H1 (cell line): ENCODE results near the gene LBH. TPM values are rescaled to one million over a fixed set of nuclear protein-coding genes. Genes with fewer than 3 reads are reported as not detected.

ENCODE experiments used
- CTCF ChIA-PET: fragments of 300-600 bp; sonication (Branson Sonifier 250); formaldehyde crosslinking; loops from one replicate; lab custom pipeline; 2021; ENCODE audit not compliant: partially characterized antibody; lab: Charles Lee
- POLR2A ChIA-PET: fragments of 300-600 bp; sonication (Branson Sonifier 250); formaldehyde crosslinking; loops from one replicate; lab custom pipeline; 2021; ENCODE audit warnings: inconsistent platforms; ENCODE audit not compliant: partially characterized antibody; lab: Charles Lee
- DNase-seq, 2 experiments: peaks; one replicate each; pipeline versions ENCODE4 v3.0.0 to v3.0.0-alpha.2; 2010 to 2022; ENCODE audit warnings: low spot score in 2 of 2, low read depth in 1 of 2, mixed read lengths in 1 of 2
- FAIRE-seq: peaks from 2 replicates; lab custom pipeline; 2011; peaks lifted over from hg19 to GRCh38; lab: Jason Lieb, UNC
- H2AFZ ChIP-seq: 2 replicates; pipeline ENCODE4 v1.8.1; 2012; ENCODE audit warnings: low read length, inconsistent platforms
- H2AK5ac ChIP-seq: 2 replicates; pipeline ENCODE4 v1.6.1; 2013; ENCODE audit warnings: low read depth, low read length
- H2BK120ac ChIP-seq: replicated peaks from 2 replicates; pipeline ENCODE3; 2013; ENCODE audit warnings: low read depth, low read length, inconsistent platforms
- H2BK12ac ChIP-seq: 2 replicates; pipeline ENCODE4 v1.6.1; 2013; ENCODE audit warnings: low read depth, low read length
- H2BK15ac ChIP-seq: 2 replicates; pipeline ENCODE4 v1.6.1; 2013; ENCODE audit warnings: low read length
- H2BK20ac ChIP-seq: 2 replicates; pipeline ENCODE4 v1.6.1; 2013; ENCODE audit warnings: low read length
- H2BK5ac ChIP-seq: 2 replicates; pipeline ENCODE4 v1.6.1; 2013; ENCODE audit warnings: low read depth, low read length
- H3K14ac ChIP-seq: 2 replicates; pipeline ENCODE4 v1.6.1; 2013; ENCODE audit warnings: inconsistent platforms; ENCODE audit not compliant: insufficient read length
- H3K18ac ChIP-seq: 2 replicates; pipeline ENCODE4 v1.6.1; 2013; ENCODE audit warnings: low read length; ENCODE audit errors: extremely low read depth
- H3K23ac ChIP-seq: 2 replicates; pipeline ENCODE4 v1.6.1; 2013; ENCODE audit warnings: inconsistent platforms; ENCODE audit not compliant: insufficient read length
- H3K23me2 ChIP-seq: 2 replicates; pipeline ENCODE4 v1.6.1; 2013; ENCODE audit warnings: low read depth, low read length
- H3K27ac ChIP-seq: 2 replicates; pipeline ENCODE4 v1.6.1; 2011; ENCODE audit warnings: low read depth, low read length, inconsistent platforms
- H3K27me3 ChIP-seq, 4 experiments: replicated peaks in 1 of 4; 1 replicate in 1 of 4; 2 replicates in 3 of 4; pipeline versions ENCODE4 v1.6.1 to v1.8.1; 2011 to 2013; ENCODE audit warnings: low read length in 3 of 4, mild to moderate bottlenecking in 3 of 4, inconsistent platforms in 2 of 4, mixed read lengths in 2 of 4, moderate library complexity in 1 of 4; ENCODE audit not compliant: control insufficient read depth in 3 of 4, insufficient read depth in 3 of 4; ENCODE audit errors: extremely low read depth in 1 of 4
- H3K36me3 ChIP-seq, 4 experiments: 2 replicates each; pipeline versions ENCODE4 v1.6.1 to v1.8.1; 2011 to 2013; ENCODE audit warnings: mild to moderate bottlenecking in 4 of 4, low read length in 3 of 4, moderate library complexity in 2 of 4, control low read depth in 1 of 4, inconsistent platforms in 1 of 4; ENCODE audit not compliant: insufficient read depth in 4 of 4, control insufficient read depth in 2 of 4
- H3K4ac ChIP-seq: replicated peaks from 2 replicates; pipeline ENCODE3; 2013; ENCODE audit warnings: low read length, low read depth, mixed read lengths, inconsistent platforms; ENCODE audit not compliant: insufficient read length
- H3K4me1 ChIP-seq, 4 experiments: replicated peaks in 1 of 4; 1 replicate in 1 of 4; 2 replicates in 3 of 4; pipeline versions ENCODE4 v1.6.1 to v1.8.1; 2011 to 2013; ENCODE audit warnings: low read length in 3 of 4, inconsistent platforms in 2 of 4, mixed read lengths in 1 of 4; ENCODE audit not compliant: insufficient read depth in 4 of 4, control insufficient read depth in 3 of 4
- H3K4me2 ChIP-seq, 2 experiments: 2 replicates each; pipeline versions ENCODE4 v1.6.1 to v1.8.1; 2011 to 2013; ENCODE audit warnings: low read depth in 2 of 2, low read length in 2 of 2, control low read depth in 1 of 2, inconsistent platforms in 1 of 2, mild to moderate bottlenecking in 1 of 2; ENCODE audit not compliant: insufficient read depth in 1 of 2
- H3K4me3 ChIP-seq, 4 experiments: fragments of 200-600, 300-600 bp in 1 of 4; sonication (generic), shearing (Covaris generic), sonication (Bioruptor Twin) in 1 of 4; 2 replicates each; pipeline versions ENCODE4 v1.5.1 to v1.8.1; 2011 to 2016; ENCODE audit warnings: low read length in 4 of 4, low read depth in 3 of 4, control low read depth in 2 of 4, inconsistent platforms in 2 of 4, mild to moderate bottlenecking in 2 of 4, mixed read lengths in 1 of 4, moderate library complexity in 1 of 4; ENCODE audit not compliant: insufficient read depth in 2 of 4; ENCODE audit errors: extremely low read depth in 1 of 4
- H3K56ac ChIP-seq: replicated peaks from 2 replicates; pipeline ENCODE3; 2013; ENCODE audit warnings: low read depth, mild to moderate bottlenecking, mixed read lengths, low read length, inconsistent platforms; ENCODE audit not compliant: insufficient read length
- H3K79me1 ChIP-seq: 2 replicates; pipeline ENCODE4 v1.6.1; 2013; ENCODE audit warnings: low read depth, low read length, control low read depth
- H3K79me2 ChIP-seq, 2 experiments: 2 replicates each; pipeline versions ENCODE4 v1.6.1 to v1.8.1; 2012 to 2013; ENCODE audit warnings: low read length in 2 of 2, mild to moderate bottlenecking in 2 of 2, inconsistent platforms in 1 of 2; ENCODE audit not compliant: insufficient read depth in 2 of 2, control insufficient read depth in 1 of 2
- H3K9ac ChIP-seq, 4 experiments: replicated peaks in 1 of 4; 1 replicate in 1 of 4; 2 replicates in 3 of 4; pipeline versions ENCODE4 v1.6.1 to v1.8.1; 2011 to 2013; ENCODE audit warnings: low read depth in 3 of 4, low read length in 3 of 4, control low read depth in 2 of 4, mild to moderate bottlenecking in 2 of 4, moderate library complexity in 2 of 4, inconsistent platforms in 1 of 4; ENCODE audit errors: extremely low read depth in 1 of 4
- H3K9me3 ChIP-seq, 2 experiments: 2 replicates each; pipeline versions ENCODE4 v1.6.1 to v1.8.1; 2012 to 2013; ENCODE audit warnings: mild to moderate bottlenecking in 2 of 2, moderate library complexity in 2 of 2, control low read depth in 1 of 2, inconsistent platforms in 1 of 2, low read depth in 1 of 2, low read length in 1 of 2, mixed read lengths in 1 of 2; ENCODE audit not compliant: insufficient read depth in 2 of 2
- H4K20me1 ChIP-seq, 2 experiments: replicated peaks in 1 of 2; 2 replicates each; pipeline versions ENCODE3 to v1.8.1; 2011 to 2013; ENCODE audit warnings: inconsistent platforms in 2 of 2, low read length in 2 of 2, mild to moderate bottlenecking in 1 of 2; ENCODE audit not compliant: insufficient read depth in 2 of 2, control insufficient read depth in 1 of 2
- H4K5ac ChIP-seq: 2 replicates; pipeline ENCODE4 v1.6.1; 2013; ENCODE audit warnings: low read length, low read depth, mixed read lengths, inconsistent platforms; ENCODE audit not compliant: insufficient read length
- H4K8ac ChIP-seq: 2 replicates; pipeline ENCODE4 v1.8.0; 2013; ENCODE audit warnings: mild to moderate bottlenecking, moderate library complexity, low read length, inconsistent platforms; ENCODE audit not compliant: insufficient read depth; ENCODE audit errors: extremely low read depth
- H4K91ac ChIP-seq: replicated peaks from 2 replicates; pipeline ENCODE3; 2013; ENCODE audit warnings: low read length, mixed read lengths, inconsistent platforms; ENCODE audit not compliant: insufficient read length
- ASH2L ChIP-seq: fragments of 200-600, 300-600 bp; sonication (generic); IDR thresholded peaks from one replicate; pipeline ENCODE4 v1.7.1; 2017; ENCODE audit warnings: low read length
- CEBPB ChIP-seq: IDR thresholded peaks from 2 replicates; pipeline ENCODE4 v1.6.1; 2012; ENCODE audit warnings: low read depth, low read length
- CHD1 ChIP-seq: IDR thresholded peaks from 2 replicates; pipeline ENCODE4 v1.6.1; 2012; ENCODE audit warnings: low read depth, low read length, improper control_type of control experiment
- EP300 ChIP-seq, 2 experiments: IDR thresholded peaks; 1 replicate in 1 of 2; 2 replicates in 1 of 2; pipeline ENCODE4 v1.6.1; 2011 to 2012; ENCODE audit warnings: low read depth in 2 of 2, low read length in 2 of 2, mild to moderate bottlenecking in 2 of 2, borderline replicate concordance in 1 of 2, inconsistent platforms in 1 of 2, moderate library complexity in 1 of 2
- EZH2 ChIP-seq: fragments of 200-600 bp; sonication (generic); IDR thresholded peaks from 2 replicates; pipeline ENCODE4 v1.7.1; 2012; ENCODE audit warnings: low read depth, mild to moderate bottlenecking, moderate library complexity, low read length, inconsistent platforms; ENCODE audit not compliant: severe bottlenecking
- JUND ChIP-seq: IDR thresholded peaks from 2 replicates; pipeline ENCODE4 v1.6.1; 2011; ENCODE audit warnings: mild to moderate bottlenecking, improper control_type of control experiment, low read length
- RBBP5 ChIP-seq: IDR thresholded peaks from 2 replicates; pipeline ENCODE4 v1.7.1; 2012; ENCODE audit warnings: low read depth, mild to moderate bottlenecking, inconsistent platforms, low read length, moderate library complexity, borderline replicate concordance
- SIN3A ChIP-seq, 2 experiments: IDR thresholded peaks in 1 of 2; conservative IDR thresholded peaks in 1 of 2; 2 replicates each; pipeline ENCODE4 v1.6.1; 2011 to 2012; ENCODE audit warnings: low read length in 2 of 2, improper control_type of control experiment in 1 of 2, low read depth in 1 of 2, mild to moderate bottlenecking in 1 of 2
- SUZ12 ChIP-seq: fragments of 200-600 bp; sonication (generic); IDR thresholded peaks from 2 replicates; pipeline ENCODE4 v1.6.1; 2012; ENCODE audit warnings: mild to moderate bottlenecking, inconsistent platforms, low read length, moderate library complexity, mixed read lengths
- ZNF274 ChIP-seq: IDR thresholded peaks from 2 replicates; pipeline ENCODE4 v1.7.0; 2012; ENCODE audit warnings: low read length, borderline replicate concordance; ENCODE audit errors: extremely low read depth
- whole genome bisulfite sequencing, 2 experiments: shearing (Covaris generic) in 1 of 2; methylation state at CpG; one replicate each; pipeline versions ENCODE4 v1.1.6 to v1.1.7; 2013 to 2015; ENCODE audit warnings: low lambda C conversion rate in 2 of 2, mixed read lengths in 2 of 2, inconsistent platforms in 1 of 2, low coverage in 1 of 2, missing lambda C conversion rate in 1 of 2; ENCODE audit not compliant: insufficient replicate concordance in 2 of 2, insufficient coverage in 1 of 2, insufficient read length in 1 of 2; ENCODE audit errors: extremely low coverage in 1 of 2, missing lambda C conversion rate in 1 of 2; 5-methylcytosine and 5-hydroxymethylcytosine counted together
- polyA plus RNA-seq, 7 experiments: library from polyadenylated mRNA; depleted of rRNA in 3 of 7; stranded (reverse) in 5 of 7; unstranded in 2 of 7; fragments of >200 nt in 5 of 7; fragments of 200-250 nt in 2 of 7; gene quantifications; 1 replicate in 5 of 7; 2 replicates in 1 of 7; 4 replicates in 1 of 7; pipeline versions ENCODE4 v1.2.1 to v1.2.3, GENCODE V29; 2011 to 2013; ENCODE audit warnings: missing spikeins in 2 of 7, mixed read lengths in 2 of 7
- total RNA-seq: library from RNA; stranded (reverse); fragmentation: NEBNext Ultra II Directional; extraction: Animal tissue kit (Norgen Biotek cat#: 25700); gene quantifications from 2 replicates; pipeline ENCODE4 v1.2.1, GENCODE V29; 2021
- TF ChIP-seq, protein P1 (sequence below): IDR thresholded peaks from 2 replicates; pipeline ENCODE4 v1.6.1; 2012; ENCODE audit warnings: inconsistent platforms

LBH gene
- total and polyA plus RNA-seq, 2 of the 8 experiments (the other 6 are each of a cell fraction or from before 2014, with no cell fraction given): 25.7 to 34.5 TPM

DNA sequence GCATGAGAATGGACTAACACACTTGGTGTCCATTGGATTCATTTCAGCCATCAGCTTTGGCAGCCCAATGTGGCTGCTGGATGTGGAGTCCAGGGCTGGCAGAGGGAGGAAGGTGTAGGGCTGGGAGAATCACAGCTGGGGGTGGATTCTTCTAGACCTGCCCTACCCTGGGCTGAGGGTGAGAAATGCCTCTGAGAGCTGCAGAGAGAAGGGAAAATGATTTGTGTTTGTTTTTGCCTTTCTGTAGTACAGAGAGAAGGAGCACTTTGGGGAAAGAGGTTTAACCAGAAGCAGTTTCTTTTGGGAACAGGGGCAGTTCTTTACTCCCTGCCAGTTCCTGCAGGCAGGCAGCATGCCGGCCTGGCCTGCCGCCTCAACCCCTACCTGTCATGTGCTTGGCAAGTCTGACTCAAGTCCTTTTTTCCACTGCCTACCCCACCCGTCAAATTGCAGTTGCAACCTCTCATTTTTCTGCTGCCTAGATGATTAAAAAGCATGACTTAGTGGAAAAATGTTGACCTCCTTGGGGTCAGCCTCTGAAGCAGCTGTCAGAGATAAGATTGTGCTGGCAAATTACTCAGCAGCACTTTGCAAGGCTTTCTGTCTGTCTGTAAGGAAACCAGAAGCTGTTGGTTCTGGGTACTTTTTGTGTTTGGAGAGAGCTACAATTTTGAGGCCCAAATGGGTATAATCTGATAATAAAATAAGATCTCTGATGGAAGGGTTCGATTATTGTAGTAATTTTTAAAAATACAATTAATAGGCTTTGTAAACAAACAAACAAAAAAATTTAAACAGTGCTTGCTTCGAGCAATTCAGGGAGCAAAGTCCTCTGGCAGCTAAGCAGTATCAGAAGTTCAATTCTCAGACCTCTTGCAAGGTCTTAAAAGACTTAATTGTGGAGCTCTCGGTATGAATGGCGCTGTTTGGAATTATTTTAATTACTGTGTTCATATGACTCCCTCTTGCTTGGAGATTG is 21.7 kb downstream of the LBH start:
- Histone ChIP-seq H3K4ac (no peak overlapping the region), H3K56ac (no peak overlapping the region), H3K79me2 (no peaks in the 10 kb centered on the region), H3K23ac (no peak overlapping the region), H3K79me1 (no peaks in the 10 kb centered on the region; the same call in 1 of the 2 replicates), H2AK5ac (no peak overlapping the region), H3K9me3 (no peaks in the 10 kb centered on the region), H2AFZ (no peak overlapping the region), H2BK20ac (no peak overlapping the region), H2BK5ac (no peak overlapping the region), H3K27ac (no peak overlapping the region), H3K23me2 (no peaks in the 10 kb centered on the region), H3K36me3 (peaks cover 0 to 2% (median 2%) of the 10 kb centered on the region in 4 experiments; a peak in 3 of 8 replicates), H2BK12ac (no peak overlapping the region), H3K14ac (no peak overlapping the region), H2BK120ac (no peak overlapping the region), H2BK15ac (no peak overlapping the region), H4K91ac (no peak overlapping the region), H3K9ac (no peak overlapping the region), H4K20me1 (no peaks in the 10 kb centered on the region), H3K4me2 (no peak overlapping the region), H4K8ac (no peak overlapping the region), H3K4me3 (no peak overlapping the region), H4K5ac (no peak overlapping the region), H3K4me1 (peaks cover 0 to 4% (median 1%) of the 10 kb centered on the region in 4 experiments; a peak in 1 of 7 replicates), H3K18ac (no peak overlapping the region), H3K27me3 (no peaks in the 10 kb centered on the region)
- WGBS, 2 experiments: 90% methylated on average over 7 of the region's 7 CpGs; no CpG with 5 or more reads in 1 of the 2 experiments
- ChIA-PET POLR2A (no interaction called here), CTCF (interaction anchor here (0.9 to 11.4 kb wide), 5 partner anchors 14 to 458 kb away, joined by 3 to 74 read pairs (median 5); no protein-coding TSS in a partner anchor)
- no peak for DNase-seq
- no peak for FAIRE-seq
- no peak for TF ChIP-seq CEBPB
- no peak for TF ChIP-seq SUZ12
- TF ChIP-seq EP300 (IDR thresholded peaks at IDR 0.05; ENCODE audit: borderline replicate concordance in 1 of 2, low read depth in 2 of 2, low read length in 2 of 2): no peak
- no peak for TF ChIP-seq CHD1
- no peak for TF ChIP-seq EZH2
- no peak for TF ChIP-seq ASH2L
- TF ChIP-seq ZNF274: no peak
- TF ChIP-seq, protein P1, sequence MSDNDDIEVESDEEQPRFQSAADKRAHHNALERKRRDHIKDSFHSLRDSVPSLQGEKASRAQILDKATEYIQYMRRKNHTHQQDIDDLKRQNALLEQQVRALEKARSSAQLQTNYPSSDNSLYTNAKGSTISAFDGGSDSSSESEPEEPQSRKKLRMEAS: no peak
- TF ChIP-seq RBBP5: no peak
- TF ChIP-seq SIN3A (conservative IDR thresholded peaks at IDR 0.05 in 1 of 2, IDR thresholded peaks at IDR 0.05 in 1 of 2; ENCODE audit: low read depth in 1 of 2, low read length in 2 of 2): no peak
- TF ChIP-seq JUND: no peak
